ENCODE measurements around the gene ANKS1B.

ANKS1B gene

GRCh38 chr12:98698603-98699463, 1285.9 kb downstream of the ANKS1B start:
- DNase-seq = peak; percentile 24

- no peak for DNase-seq
These were observed 1287.5 kb downstream of the ANKS1B start for GRCh38 chr12:98697209-98697608.

- DNase-seq = no peak
These were observed 1288.6 kb downstream of the ANKS1B start for GRCh38 chr12:98696036-98696646.

DNA sequence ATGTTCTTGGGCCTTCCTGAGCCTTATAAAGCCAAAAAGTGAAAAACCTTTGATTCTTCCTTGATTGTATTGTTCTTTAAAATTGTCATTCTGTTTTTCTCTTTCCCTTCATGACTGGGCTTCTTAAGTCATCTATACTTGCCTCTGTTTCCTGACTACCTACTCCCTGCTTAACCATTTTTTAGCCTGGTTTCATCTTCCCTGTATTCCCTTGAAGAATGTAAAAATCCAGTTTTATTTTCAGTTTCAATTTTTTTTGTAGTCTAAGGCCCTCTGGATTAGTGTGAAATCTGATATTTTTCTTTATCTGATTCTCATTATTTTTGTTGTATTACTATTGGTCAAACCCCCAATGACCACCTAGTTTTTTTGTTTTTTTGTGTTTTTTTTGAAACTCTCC, 1293.4 kb downstream of the ANKS1B start:
- no peak for DNase-seq

DNA sequence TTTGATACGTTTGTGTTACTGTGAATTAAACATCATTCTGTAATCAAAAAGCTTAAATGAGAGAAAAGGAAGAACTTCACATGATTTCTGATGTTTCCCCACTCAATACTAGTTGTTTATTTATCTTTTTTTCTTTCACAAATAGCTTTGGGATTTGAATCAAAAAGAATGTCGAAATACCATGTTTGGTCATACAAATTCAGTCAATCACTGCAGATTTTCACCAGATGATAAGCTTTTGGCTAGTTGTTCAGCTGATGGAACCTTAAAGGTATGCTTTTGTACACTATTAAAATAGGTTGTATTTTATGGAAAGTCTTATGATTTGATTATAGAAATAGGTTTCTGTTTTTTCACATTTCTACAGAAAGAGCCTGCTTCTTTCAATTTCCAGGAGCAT, 1298.1 kb downstream of the ANKS1B start:
- no peak for DNase-seq

Data from activated CD8-positive, alpha-beta memory T cell treated with anti-CD3 and anti-CD28 coated beads, Interleukin-2, amount 50 U/mL, for 4 hours (primary cell).